ENCODE measurements around the gene LRRC27. TPM values are rescaled to one million over a fixed set of nuclear protein-coding genes. Genes with fewer than 3 reads are reported as not detected.

Gene LRRC27
- total and polyA plus RNA-seq, 8 donors = 11.7 to 35.1 (median 28.3) TPM

DNA sequence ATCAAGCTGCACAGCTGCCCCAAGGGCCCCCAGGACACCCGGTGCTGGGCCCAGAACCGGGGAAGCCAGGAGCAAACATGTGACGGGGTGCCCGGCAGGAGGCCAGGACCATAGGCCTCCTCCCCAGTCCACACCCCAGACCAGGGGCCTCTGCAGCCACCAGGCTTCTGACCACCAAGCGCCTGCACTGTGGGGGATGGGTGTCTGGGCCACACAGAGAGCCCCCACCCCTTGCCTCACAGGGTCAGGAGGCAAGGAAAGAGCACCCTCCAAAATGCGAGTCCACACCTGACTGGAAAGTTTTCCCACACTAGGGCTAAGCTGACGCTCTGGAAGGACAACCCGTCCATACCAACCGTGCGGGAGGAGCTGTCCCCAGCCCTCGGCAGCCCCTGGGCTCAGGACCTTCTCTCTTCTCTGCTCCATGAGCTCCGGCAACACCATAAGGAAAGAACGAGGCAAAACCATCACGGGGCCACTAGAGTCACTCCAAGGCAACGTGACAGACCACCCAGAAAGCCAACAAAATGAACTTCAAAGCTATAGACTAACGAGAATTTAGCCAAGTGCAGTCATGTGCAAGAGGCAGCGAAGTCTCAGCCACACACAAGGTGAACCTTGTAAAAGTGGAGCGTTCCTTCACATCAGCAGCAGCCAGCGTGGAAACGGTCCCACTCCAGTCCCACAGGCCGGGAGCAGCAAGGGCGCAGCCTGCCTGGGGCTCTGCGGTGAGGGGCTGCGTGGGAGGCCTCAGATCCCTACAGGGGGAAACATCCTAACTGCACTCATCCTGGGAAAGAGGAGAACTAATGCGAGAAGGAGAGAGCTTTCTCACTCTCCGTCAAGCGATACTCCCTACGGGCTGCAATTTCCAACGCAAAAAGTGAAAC is 29.3 kb upstream of the LRRC27 start:
- Histone ChIP-seq H3K27me3 (peaks cover 0 to 20% of the 10 kb centered on the region in 2 donors), H3K4me1 (peaks cover 5 to 16% of the 10 kb centered on the region in 2 donors), H3K36me3 (no peaks in the 10 kb centered on the region), H3K27ac (no peak overlapping the region), H3K9me3 (no peaks in the 10 kb centered on the region), H3K4me3 (no peak overlapping the region)
- DNase-seq = peak in 1 of 4 donors; percentile 20
- no peak for ATAC-seq
- TF ChIP-seq, protein P1, sequence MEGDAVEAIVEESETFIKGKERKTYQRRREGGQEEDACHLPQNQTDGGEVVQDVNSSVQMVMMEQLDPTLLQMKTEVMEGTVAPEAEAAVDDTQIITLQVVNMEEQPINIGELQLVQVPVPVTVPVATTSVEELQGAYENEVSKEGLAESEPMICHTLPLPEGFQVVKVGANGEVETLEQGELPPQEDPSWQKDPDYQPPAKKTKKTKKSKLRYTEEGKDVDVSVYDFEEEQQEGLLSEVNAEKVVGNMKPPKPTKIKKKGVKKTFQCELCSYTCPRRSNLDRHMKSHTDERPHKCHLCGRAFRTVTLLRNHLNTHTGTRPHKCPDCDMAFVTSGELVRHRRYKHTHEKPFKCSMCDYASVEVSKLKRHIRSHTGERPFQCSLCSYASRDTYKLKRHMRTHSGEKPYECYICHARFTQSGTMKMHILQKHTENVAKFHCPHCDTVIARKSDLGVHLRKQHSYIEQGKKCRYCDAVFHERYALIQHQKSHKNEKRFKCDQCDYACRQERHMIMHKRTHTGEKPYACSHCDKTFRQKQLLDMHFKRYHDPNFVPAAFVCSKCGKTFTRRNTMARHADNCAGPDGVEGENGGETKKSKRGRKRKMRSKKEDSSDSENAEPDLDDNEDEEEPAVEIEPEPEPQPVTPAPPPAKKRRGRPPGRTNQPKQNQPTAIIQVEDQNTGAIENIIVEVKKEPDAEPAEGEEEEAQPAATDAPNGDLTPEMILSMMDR (IDR thresholded peaks at IDR 0.05) = no peak
- intact Hi-C loops (cut with DNase I) = no loop called here

DNA sequence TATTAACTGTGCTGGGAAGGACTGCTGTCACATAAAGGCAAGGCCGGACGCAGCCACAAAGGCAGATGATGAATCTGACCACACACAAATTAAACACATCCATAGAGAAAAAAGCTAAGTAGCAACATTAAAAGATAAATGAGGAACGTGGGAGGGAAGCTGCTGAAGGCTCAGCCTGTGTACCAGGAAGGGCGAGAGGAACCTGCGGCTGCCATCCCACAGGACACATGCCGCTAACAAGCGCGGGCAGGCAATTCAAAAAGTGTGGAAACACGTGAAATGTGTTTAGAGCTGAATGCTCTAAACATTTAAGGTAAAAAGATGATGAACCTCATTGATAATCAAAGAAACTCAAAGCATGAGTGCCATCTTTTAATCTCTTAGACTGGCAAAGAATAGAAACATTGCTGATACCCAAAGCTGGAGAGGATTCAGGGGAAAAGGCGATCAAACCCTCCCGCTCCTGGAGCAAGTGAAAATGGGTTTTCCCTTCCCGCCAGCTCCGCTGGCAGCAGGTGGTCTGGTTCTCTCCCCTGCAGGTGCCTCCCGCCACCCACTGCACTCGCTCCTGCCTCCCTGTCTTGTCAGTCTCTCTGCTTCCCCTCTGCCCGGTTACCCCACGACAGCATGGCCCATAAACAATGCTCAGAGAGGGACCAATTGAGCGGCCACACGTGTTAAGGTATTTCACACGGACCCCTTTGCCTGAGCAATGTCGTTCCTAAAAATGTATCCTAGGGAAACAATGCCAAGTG is 28.5 kb upstream of the LRRC27 start:
- Histone ChIP-seq H3K27me3 (peaks cover 0 to 26% of the 10 kb centered on the region in 2 donors), H3K27ac (no peak overlapping the region), H3K36me3 (no peaks in the 10 kb centered on the region), H3K9me3 (no peaks in the 10 kb centered on the region), H3K4me1 (peaks cover 5 to 18% of the 10 kb centered on the region in 2 donors), H3K4me3 (no peak overlapping the region)
- intact Hi-C loops (cut with DNase I) = no loop called here
- TF ChIP-seq, protein P1 (IDR thresholded peaks at IDR 0.05) = no peak
- ATAC-seq (no peak), DNase-seq (peak in 2 of 4 donors; percentile 21 to 31)

DNA sequence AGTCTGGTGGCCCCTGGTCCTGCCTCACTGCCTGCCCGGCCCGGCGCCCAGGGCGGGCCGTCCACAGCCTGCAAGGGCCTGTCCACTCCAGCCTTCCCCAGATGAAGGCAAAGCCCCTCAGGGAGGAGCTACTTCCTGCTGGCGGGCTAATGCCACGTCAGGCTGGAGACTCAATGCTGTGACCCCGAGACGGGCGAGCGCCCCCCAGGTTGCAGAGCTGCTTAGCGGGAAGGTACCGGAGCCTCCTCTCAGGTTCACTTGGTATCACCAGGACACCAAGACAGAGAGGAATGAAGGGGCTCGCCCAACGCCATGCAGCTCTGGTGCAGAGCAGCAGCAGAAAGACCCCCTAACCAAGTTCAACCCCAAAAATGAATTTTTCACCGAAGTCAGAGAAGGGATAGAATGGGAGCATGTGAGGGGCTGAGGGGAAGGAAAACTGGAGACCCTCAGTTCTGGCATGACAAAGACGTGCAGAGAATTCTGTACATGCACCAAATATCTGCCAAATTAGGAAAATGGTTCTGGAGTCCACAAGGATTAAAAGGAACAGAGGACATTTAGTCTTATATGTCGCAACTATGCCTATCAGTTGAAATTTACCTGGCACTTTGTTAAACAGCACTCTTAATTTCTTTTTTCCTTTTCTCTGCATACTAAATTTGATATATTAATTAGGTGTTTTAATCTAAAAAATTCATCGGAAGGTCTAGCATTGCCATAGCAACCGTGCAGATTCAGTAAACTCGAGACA is 27.1 kb upstream of the LRRC27 start:
- Histone ChIP-seq H3K4me1 (peaks cover 9 to 23% of the 10 kb centered on the region in 2 donors), H3K27me3 (peaks cover 0 to 38% of the 10 kb centered on the region in 2 donors), H3K27ac (no peak overlapping the region), H3K9me3 (no peaks in the 10 kb centered on the region), H3K4me3 (no peak overlapping the region), H3K36me3 (no peaks in the 10 kb centered on the region)
- ATAC-seq (no peak), DNase-seq (no peak)
- intact Hi-C loops (cut with DNase I) = no loop called here
- TF ChIP-seq, protein P1 (IDR thresholded peaks at IDR 0.05) = no peak

DNA sequence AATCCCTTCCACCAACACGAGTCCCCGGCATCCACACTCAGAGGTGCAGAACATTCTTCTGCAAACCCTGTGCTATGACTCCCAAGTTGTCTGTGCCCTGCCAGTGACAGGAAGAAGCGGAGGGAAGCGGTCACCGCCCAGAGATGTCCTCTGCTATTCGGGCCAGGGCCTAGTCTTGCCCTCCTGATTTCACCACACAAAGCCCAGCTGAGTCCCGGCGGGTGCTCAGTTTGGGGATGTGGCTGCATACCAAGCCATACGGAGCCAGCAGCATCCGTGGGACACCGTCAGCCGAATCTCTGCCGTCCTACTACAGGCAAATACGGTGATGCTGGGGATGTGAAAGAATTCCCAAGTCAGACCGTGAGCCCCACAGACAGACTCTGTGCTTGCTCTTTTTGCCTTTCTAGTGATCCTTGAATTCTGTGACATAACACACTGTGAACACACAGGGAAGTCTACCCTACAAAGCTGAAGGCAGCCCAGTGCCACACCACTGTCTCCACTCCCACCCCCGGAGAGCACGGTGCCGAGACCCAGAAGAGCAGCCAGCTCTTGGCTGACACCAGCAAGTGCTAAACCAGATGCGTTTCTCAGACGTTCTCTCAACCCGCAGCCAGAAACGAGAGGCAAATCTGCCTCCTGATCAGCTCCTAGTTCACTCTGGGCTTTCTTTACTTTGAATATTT is 26.2 kb upstream of the LRRC27 start:
- H3K27ac ChIP-seq = no peak overlapping the region
- intact Hi-C loops (cut with DNase I) = no loop called here
- peaks cover 9 to 23% of the 10 kb centered on the region in 2 donors for H3K4me1 ChIP-seq
- DNase-seq (no peak), ATAC-seq (no peak)
- peaks cover 0 to 38% of the 10 kb centered on the region in 2 donors for H3K27me3 ChIP-seq
- H3K36me3 ChIP-seq = no peaks in the 10 kb centered on the region
- H3K9me3 ChIP-seq = no peaks in the 10 kb centered on the region
- TF ChIP-seq, protein P1 (IDR thresholded peaks at IDR 0.05) = no peak
- H3K4me3 ChIP-seq = no peak overlapping the region

Measured in left lung (tissue), 10 donors.